GM19328 (cell line): Measurements from ENCODE around the gene KYNU.
"Not testable (repeated sequence)": the region's sequence is repeated elsewhere in the genome, so short reads cannot be mapped to it uniquely, and the experiment has no call there.

ENCODE experiments used
- ATAC-seq: cut with Tn5 transposase; IDR thresholded peaks from one replicate; pipeline ENCODE4 v1.9.1; 2021; ENCODE audit warnings: mild to moderate bottlenecking, moderate library complexity; ENCODE audit not compliant: unreplicated experiment

The KYNU gene

GRCh38 chr2:142914507-142915313 is 37.2 kb downstream of the KYNU start:
- ATAC-seq: peak; percentile 96

DNA sequence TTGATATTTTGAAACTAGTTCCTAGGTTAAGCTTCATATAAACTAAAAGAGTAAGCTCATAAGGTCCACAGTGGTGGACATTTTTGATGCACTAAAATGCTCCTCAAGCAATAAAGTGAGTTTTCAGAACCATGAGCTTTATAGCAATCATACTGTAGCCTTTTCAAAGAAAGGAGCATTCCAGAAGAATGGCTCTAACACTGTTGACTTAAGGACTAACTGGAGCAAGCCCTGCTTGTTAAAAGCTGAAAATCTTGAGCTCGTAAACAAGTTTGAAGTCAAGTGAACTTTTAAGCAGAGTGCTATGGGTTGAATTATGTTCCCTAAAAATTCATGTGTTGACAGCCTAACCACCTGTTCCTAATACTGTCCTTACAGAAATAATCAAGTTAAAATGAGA is 38.0 kb downstream of the KYNU start:
- no peak for ATAC-seq

DNA sequence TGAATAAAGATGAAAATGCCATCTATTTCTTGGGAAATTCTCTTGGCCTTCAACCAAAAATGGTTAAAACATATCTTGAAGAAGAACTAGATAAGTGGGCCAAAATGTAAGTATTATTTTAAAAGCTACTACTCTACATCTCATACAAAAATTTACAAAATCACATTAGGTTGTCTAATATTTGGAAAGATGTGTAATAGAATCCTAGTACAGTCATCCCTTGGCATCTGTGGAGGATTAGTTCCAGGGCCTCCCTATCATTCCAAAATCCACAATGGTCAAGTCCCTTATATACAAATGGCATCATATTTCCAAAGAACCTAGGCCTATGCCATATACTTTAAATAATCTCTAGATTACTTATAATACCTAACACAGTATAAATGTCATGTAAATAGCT is 41.2 kb downstream of the KYNU start:
- no peak for ATAC-seq

DNA sequence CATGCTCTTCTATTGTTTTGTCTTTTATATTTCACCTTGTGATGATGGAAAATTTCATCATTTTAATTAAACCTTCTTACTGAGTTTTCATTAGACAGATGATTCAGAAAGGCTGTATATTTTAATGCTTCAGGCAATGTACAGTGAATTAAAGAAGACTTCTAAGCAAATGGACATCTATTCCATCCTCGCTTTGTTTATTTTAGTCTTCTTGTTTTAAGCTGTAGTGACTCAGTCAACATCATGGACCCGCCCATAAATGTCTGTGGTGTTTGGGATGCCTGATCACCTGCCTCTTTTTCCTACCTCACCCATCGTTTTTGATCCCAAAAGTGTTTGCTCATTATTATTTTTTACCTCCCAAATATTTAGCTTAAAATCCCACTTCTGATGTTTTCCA is 43.1 kb downstream of the KYNU start:
- ATAC-seq: no peak

- ATAC-seq: no peak
Observed at GRCh38 chr2:142926445-142926844, 49.0 kb downstream of the KYNU start.

DNA sequence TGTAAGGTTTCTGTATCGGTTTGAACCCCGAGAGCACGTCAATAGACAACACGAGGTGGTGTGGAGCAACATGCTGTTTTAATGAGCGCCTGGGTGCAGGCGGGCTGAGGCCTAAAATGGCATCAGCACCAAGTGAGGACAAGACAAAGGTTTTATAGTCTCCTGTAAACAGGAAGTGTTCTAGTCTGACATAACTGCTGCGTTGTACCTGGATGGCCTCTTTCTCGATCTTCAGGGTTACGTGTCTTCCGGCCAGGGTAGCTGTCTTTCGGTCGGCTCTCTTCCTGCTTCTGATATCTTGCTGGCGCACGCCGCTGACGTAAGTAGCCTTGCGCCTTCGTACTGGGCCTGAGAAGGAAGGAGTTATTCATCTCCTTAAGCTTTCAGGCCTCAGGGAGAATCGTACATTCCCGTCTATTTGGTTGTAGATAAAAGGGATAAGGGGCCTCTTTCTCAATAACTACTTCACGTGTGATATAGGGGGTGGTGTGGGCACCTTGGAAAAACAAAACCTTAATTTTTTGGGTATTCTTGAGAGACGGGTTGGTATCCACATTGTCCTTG is 53.5 kb downstream of the KYNU start:
- no peak for ATAC-seq

- ATAC-seq: no peak
Observed at GRCh38 chr2:142933916-142934315, 56.5 kb downstream of the KYNU start.

- ATAC-seq: no peak
Observed at GRCh38 chr2:142935563-142936089, 58.2 kb downstream of the KYNU start.

DNA sequence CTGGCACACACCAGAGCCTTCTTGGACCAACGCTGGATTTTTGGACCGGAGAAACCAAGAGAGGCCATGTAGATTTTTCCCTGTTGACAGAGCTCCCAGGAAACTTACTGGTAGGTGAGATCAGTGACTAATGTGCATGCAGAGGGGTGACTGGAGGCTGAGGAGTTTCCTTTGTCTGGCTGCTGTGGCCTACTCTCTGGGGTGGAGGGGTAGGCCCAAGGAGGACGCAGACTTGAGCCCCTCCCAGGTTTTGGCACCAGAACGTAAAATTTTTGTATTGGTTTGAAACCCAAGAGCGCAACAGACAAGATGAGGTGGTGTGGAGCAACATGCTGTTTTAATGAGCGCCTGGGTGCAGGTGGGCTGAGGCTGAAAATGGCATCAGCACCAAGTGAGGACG is 59.2 kb downstream of the KYNU start:
- no peak for ATAC-seq

- no peak for ATAC-seq
Observed at GRCh38 chr2:142937347-142937746, 59.9 kb downstream of the KYNU start.

- ATAC-seq: no peak
Observed at GRCh38 chr2:142938240-142938639, 60.8 kb downstream of the KYNU start.

- no peak for ATAC-seq
Observed at GRCh38 chr2:142940606-142941223, 63.3 kb downstream of the KYNU start.

DNA sequence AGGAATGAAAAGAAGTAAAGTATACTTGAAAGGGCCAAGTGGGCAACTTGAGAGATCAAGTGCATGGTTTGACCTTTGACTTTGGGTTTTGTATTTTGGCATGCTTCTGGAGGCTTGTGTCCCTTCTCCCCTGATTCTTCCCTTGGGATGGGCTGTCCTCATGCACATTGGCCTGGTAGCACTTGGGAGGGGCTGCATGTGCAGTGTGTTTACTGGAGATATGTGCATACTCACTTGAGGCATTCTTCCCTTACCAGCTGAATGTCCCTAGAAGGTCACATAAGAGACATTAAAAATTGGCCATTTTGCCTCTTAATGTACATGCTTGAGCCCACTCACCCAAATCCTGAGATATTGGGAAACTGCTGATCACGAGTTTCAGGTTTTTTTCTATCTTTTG is 65.2 kb downstream of the KYNU start:
- ATAC-seq: no peak

DNA sequence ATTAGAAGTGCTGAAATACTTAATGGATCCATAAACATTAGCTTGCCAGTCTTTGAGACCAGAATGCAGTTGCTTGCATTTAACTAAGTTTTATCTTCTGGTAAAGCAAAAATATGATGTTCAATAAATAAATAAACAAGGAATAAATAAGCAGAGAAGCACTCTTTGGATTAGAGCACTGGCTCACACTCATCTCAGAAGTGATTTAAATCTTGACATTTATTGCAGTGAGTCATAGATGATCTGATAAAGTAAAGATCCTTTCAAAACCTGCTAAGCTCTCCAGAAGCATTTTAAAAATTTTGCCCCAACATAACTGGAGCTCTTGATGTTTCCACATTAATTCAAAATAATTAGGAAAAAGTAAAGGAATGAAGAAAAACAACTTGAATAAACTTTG is 66.8 kb downstream of the KYNU start:
- ATAC-seq: no peak

DNA sequence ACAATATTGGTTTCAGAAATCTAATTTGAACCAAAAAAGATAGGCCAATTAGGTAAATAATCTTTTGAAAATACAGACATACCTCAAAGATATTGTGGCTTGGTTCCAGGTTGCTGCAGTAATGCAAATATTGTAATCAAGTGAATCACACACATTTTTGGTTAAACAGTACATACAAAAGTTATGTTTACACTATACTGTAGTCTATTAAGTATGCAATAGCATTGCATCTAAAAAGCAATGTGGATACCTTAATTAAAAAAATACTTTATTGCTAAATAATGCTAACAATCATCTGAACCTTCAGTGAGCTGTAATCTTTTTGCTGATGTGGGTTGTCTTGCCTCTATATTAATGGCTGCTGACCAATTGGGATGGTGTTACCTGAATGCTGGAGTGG is 67.3 kb downstream of the KYNU start:
- no peak for ATAC-seq

GRCh38 chr2:142946941-142947340 is 69.5 kb downstream of the KYNU start:
- no peak for ATAC-seq

- ATAC-seq: not testable (repeated sequence)
Observed at GRCh38 chr2:142948723-142949122, 71.3 kb downstream of the KYNU start.

GRCh38 chr2:142950323-142950722 is 72.9 kb downstream of the KYNU start:
- ATAC-seq: not testable (repeated sequence)

- ATAC-seq: no peak
Observed at GRCh38 chr2:142951190-142952007, 73.9 kb downstream of the KYNU start.

- no peak for ATAC-seq
Observed at GRCh38 chr2:142952018-142952417, 74.6 kb downstream of the KYNU start.

- no peak for ATAC-seq
Observed at GRCh38 chr2:142952793-142953494, 75.5 kb downstream of the KYNU start.
